Astrocyte of the spinal cord (primary cell): Measurements from ENCODE around the gene CSTB.

Experiments
- DNase-seq: peaks from one replicate; pipeline ENCODE4 v3.0.0; 2011; ENCODE audit warnings: low read depth, low spot score
- H3K4me3 ChIP-seq: 2 replicates; pipeline ENCODE4 v1.5.1; 2011; ENCODE audit warnings: low read depth, mild to moderate bottlenecking, low read length, moderate library complexity
- CTCF ChIP-seq: IDR thresholded peaks from 2 replicates; pipeline ENCODE4 v1.5.1; 2012; ENCODE audit warnings: low read depth, mild to moderate bottlenecking, low read length, inconsistent platforms
- in situ Hi-C: cut with HindIII; loops from 2 replicates; pipeline ENCODE4 v1.10.0; 2017; ENCODE audit warnings: low sequenced_read_pairs

The CSTB gene

GRCh38 chr21:43758811-43759210, 17.3 kb downstream of the CSTB start:
- in situ Hi-C loops, result no loop called here
- DNase-seq, result peak; percentile 10
- TF ChIP-seq CTCF, result no peak
- no peak overlapping the region for H3K4me3 ChIP-seq

GRCh38 chr21:43758111-43758641, 17.9 kb downstream of the CSTB start:
- H3K4me3 ChIP-seq, result peak overlapping the region; percentile 1
- in situ Hi-C loops, result no loop called here
- peak; percentile 70 for DNase-seq
- TF ChIP-seq CTCF, result peak; percentile 5

GRCh38 chr21:43757601-43758000, 18.5 kb downstream of the CSTB start:
- DNase-seq, result peak; percentile 17
- no peak overlapping the region for H3K4me3 ChIP-seq
- no peak for TF ChIP-seq CTCF
- in situ Hi-C loops, result no loop called here

GRCh38 chr21:43755820-43756594, 20.1 kb downstream of the CSTB start:
- no peak for TF ChIP-seq CTCF
- in situ Hi-C loops, result no loop called here
- H3K4me3 ChIP-seq, result no peak overlapping the region
- no peak for DNase-seq

GRCh38 chr21:43754948-43755781, 20.9 kb downstream of the CSTB start:
- no peak for DNase-seq
- H3K4me3 ChIP-seq, result no peak overlapping the region
- TF ChIP-seq CTCF, result no peak
- in situ Hi-C loops, result no loop called here

GRCh38 chr21:43753439-43753799, 22.7 kb downstream of the CSTB start:
- no peak overlapping the region for H3K4me3 ChIP-seq
- no peak for DNase-seq
- TF ChIP-seq CTCF, result no peak
- in situ Hi-C loops, result no loop called here
